ENCODE results near the gene HHAT.

- TF ChIP-seq POLR2A (IDR thresholded peaks at IDR 0.05) (no peak), POLR2AphosphoS5 (IDR thresholded peaks at IDR 0.05; ENCODE audit: insufficient read depth in 1 of 2, low read depth in 1 of 2) (no peak)
- TF ChIP-seq, protein P1, sequence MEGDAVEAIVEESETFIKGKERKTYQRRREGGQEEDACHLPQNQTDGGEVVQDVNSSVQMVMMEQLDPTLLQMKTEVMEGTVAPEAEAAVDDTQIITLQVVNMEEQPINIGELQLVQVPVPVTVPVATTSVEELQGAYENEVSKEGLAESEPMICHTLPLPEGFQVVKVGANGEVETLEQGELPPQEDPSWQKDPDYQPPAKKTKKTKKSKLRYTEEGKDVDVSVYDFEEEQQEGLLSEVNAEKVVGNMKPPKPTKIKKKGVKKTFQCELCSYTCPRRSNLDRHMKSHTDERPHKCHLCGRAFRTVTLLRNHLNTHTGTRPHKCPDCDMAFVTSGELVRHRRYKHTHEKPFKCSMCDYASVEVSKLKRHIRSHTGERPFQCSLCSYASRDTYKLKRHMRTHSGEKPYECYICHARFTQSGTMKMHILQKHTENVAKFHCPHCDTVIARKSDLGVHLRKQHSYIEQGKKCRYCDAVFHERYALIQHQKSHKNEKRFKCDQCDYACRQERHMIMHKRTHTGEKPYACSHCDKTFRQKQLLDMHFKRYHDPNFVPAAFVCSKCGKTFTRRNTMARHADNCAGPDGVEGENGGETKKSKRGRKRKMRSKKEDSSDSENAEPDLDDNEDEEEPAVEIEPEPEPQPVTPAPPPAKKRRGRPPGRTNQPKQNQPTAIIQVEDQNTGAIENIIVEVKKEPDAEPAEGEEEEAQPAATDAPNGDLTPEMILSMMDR (IDR thresholded peaks at IDR 0.05): no peak
These were observed 304.9 kb downstream of the HHAT start for GRCh38 chr1:210633636-210634035.

Data from vagina (tissue), 2 donors.